Stromal cell of bone marrow (primary cell): ENCODE measurements around the gene KCNJ5.

Experiments used
- DNase-seq: peaks from one replicate; pipeline ENCODE4 v3.0.0-alpha.2; 2012; ENCODE audit warnings: low read depth

Gene KCNJ5

DNA sequence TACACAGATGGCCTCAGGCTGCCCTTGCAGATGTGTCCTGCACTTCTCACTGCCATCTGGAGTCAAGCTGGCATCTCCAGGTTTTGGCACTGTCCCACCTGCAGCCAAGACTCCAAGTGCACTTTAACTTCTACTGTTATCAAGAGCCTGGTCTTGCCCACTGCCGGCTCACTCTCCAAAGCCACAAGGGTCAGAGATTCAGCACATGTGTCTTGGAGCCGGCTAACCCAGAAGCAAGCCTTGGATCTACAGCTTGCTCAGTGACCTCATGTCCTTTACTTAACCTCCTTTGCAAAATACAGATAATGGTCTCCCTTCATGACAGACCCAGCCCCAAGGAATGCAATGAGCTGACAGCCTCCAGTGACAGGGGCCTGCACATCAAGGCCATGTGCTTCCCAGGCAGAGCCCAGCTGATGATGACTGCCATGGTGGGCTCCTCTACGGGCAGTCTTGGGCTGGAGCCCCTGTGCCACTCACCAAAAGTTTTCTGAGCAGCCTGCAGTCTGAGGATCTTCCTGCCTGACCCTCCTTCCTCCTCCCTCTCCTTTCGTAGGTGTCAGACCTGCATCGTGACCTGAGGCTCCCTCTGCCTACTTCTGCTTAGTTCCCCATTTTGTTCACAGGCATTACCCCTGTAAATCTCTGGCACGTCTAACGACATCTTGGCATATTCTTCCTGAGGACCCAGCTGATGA, 42.5 kb downstream of the KCNJ5 start:
- no peak for DNase-seq

DNA sequence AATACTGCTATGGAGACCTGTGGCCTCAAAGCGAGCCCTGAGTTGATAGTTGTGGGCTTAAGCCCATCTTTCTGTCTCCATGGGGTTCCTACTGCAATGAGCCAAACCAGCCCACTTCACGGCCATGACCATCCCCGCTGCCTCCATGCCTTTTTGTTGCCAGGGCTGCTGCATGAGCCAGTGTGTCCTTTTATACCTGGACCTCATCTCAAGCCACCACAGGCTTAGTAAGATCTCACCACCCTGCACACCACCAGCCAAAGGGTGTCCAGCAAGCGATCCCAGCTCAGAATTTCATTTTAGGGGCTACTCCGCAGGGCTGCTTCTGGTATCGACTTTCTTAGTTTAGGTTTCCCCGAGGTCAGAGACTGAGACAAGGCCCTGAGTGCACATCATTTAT, 43.2 kb downstream of the KCNJ5 start:
- DNase-seq: no peak

DNA sequence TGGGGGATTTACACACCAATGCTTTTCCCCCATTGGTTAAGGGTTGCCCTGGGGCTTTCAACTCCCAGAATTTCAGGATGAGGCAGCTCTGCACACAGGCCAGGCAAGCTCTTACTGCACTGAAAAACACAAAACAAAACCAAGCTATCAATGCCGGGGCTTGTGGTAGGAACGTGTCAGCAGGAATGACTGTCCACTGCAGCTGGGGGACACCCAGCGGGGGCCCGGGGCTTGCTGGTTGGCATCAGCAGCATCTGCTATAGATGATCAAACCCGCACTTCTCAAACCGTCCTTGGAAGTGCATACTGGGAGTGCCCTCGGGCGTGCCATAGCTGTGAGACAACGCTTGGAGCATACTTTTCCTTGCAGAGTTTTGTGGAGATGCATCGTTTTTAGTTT, 43.8 kb downstream of the KCNJ5 start:
- DNase-seq: no peak

DNA sequence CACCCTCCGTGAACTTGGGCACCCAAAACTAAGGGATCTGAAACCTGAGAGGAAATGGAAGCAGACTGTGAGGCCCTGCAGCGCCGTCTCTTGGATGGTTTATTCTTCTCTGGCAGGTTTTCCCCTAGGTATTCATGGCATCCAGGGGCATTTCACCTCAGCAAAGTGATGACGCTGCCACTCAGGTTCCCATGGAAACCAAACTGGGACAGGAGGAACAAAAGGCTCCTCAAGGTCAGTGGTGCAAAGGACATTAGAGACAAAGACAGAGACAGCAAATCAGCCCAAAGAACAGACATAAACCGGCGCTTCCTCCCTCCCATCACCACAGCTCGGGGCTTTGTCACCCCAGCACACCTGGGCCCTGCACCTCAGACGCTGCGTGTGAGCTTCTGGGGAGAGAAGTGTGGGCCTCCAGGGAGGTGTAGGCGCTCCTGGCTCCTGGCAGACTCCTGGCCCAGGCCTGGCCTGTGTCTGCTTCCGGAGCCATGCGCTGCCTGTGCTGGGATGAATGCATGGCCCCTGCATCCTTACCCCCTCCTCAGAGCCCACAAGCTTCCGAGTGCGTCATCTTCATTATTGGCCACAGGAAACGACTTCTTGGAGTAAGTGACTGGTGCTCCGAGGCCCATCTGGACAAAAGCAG, 45.6 kb downstream of the KCNJ5 start:
- DNase-seq: no peak

DNA sequence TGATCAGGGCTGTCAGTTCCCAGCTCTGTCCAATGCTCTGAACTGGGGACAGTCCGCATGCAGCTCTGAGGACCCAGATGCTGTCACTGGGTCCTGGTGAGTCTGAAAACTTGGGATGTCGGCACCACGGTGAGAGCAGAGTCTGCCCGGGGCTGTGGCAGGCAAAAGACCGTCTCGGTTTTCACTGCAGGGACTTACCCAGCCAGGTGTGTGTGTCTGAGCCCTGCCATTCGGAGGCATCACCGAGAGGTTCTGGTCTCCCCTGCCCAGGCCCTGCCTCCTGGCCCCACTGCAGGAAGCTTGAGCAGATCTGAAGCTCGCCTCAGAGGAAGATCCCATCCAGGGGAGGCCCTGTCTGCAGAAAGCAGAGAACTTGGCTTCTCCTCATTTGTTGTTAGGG, 46.3 kb downstream of the KCNJ5 start:
- no peak for DNase-seq

DNA sequence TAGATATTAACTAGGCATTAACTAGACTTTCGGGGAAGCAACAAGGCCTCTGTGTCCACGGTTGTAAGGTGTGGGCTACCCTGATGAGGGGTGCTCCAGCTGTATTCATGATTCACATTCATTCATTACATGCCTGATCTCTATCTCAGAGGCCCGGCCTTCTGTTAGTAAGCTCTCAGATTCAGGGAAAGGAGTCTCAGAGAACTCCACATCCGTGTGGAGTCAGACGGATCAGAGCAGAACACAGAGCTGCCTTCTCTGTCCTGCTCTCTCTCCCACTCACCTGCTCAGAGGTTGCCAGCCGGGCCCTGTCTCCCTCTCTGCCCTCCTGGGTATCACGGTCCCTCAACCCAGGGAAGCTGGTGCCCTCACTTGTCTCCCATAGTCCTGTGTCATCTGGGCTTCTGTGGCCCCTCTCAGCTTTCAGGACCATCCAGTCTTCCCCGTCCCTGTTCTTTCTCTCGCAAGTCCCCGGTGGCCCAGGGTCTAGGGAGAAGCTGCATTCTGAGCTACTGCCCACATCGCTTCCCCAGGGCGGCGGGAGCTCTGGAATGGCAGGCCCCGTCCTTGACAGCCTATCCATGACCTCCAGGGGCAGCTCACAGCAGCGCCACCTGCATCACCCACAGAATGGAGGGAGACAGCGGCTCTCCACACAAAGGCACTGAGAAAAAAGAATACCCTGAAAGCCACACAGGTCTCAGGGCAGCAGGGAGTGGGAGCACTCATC, 47.2 kb downstream of the KCNJ5 start:
- no peak for DNase-seq

DNA sequence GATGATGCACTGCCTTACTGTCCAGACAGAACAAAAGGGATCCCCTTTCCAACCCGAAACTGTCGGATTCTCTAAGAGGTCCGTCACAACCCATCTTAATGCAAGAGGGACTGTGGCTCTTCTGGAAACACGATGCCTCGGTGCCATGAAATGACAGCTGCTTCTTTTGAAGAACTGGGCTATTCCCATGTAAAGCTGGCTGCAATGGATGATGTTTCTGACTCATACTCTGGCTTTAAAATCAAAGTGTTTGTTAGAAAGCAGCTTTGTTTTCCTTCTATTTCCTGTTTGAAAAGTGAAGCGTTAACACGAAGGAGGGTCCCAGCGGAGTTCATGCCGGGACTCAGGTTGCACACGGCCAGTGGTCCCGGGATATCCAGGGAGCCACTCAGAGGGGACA, 48.4 kb downstream of the KCNJ5 start:
- DNase-seq: no peak

DNA sequence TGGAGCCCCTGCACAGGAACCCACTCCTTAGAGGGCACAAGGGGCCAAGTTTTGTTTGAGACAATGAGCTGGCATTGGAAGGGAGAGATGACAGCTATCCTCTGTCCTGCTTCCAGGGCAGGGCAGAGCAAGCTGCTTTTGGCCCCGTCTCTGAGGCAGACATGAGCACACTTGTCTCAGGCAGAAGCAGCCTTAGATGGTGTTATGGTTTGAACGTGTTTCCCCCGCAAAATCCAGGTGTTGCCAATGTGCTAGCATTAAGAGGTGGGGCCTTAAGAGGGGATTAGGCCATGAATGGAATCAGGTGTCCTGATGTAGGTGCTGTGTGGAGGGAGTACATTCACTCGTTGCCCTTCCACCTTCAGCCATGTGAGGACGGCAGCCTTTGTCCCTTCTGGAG, 49.0 kb downstream of the KCNJ5 start:
- DNase-seq: no peak

DNA sequence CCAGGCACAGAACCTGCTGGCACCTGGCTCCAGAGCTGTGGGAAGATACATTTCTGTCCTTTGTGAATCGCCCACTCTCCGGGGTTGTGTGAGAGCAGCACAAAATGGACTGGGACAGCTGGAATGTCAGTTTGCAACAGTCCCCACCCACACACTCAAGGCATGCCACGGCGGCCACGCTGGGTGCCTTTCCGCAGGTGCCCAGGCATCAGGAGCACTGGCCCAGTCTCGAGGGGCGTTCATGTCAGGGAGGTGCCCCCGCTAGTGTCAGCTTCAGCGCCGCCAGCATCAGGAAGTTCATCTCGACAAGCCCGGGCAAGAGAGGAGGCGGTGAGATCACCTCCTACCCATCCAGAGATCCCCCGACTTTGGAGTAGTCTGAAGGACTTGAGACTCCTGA, 49.4 kb downstream of the KCNJ5 start:
- no peak for DNase-seq

DNA sequence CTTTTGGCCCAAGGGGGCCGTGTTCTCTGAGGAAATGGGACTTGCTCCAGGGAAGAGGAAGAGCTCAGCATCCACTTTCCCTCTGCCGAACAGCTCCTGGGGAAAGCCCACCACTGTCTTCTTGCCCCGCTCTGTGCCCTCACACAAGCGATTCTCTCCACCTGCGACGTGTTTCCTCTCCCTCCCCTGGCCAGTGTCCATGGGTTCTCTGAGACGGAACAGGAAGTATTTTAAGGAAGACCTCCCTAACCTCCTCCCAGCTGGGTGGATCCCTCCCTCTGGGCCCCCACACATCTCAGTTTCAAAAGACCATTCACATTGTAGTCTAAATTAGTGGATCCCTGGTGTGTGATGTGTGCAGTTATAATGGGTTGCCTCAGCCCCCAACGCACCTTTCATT, 50.0 kb downstream of the KCNJ5 start:
- no peak for DNase-seq

DNA sequence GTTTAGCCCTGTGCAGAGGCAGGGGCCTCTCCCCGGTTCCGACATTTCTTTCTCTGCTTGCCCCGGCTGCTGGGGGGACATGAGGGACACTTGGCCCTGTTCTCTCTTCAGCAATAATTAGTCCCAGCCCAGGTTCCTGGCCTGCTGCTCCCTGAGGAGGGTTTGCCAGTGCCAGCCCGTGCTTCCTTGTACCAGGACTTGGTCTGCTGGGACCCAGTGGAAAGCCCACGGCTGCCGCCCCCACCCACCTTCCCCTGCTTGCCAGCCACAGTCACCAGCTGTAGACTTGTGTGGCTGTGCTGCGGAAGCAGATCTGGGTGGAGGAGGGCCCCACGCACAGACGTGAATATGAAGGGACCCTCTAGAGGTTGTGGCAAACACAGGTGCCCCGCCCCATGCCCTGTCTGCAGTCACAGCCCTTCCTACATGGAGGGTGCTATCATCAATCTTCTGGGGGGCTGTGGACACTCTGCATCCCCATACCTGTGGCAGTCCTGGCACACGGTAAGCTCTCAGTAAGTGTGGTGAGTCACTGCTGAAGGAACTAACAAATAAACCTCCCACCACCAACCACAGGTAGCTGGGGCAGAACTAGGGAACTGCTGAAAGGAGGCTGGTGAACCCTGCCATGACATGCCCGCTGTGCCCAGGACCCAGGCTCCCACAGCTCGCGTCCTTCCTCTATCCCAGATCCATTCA, 50.6 kb downstream of the KCNJ5 start:
- DNase-seq: no peak

DNA sequence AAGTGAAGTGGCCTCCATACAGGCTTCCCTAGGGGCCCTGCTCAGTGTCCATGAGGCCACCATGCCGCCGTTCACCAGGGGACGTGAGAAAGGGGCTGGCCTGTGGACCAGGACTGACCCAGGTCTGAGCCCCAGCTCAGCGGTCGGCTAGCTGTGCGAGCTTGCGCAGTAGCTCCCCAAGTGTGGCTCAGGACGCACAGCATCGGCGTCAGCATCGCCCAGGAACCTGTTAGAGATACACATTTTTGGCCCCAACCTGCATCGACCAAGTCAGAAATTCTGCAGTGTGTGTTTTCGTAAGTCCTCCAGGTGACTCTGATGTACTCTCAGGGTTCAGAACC, 51.1 kb downstream of the KCNJ5 start:
- DNase-seq: no peak

DNA sequence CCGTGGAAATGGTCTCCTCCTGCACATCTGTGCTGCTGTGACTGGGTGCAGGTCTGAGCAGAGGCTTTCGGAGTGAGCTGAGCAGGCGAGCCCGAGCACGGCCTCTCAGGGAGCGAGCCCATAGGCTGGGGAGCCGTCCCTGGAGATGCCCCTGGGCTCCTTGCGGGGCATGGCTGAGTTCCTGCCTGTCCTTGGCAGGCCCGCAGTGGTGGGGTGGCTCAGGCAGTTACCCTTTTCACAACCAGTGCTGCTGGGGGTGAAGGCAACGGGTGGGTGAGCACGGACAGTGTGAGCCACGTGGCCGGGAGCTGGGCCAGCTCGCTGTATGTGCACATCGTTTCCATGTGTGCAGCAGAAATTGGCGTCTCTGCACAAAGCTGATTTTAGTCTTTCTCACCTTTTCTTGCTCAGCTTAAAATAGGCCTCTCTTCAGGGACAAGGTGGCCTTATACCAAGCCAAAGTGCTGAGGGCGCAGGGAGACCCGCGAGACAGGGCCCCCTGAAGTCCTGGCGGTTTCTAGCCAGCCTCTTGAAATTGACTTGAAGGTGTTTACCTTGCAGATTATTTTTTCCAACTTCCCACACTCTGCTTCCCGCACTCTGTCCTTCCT, 51.8 kb downstream of the KCNJ5 start, which contains the start of gene TP53AIP1:
Gene TP53AIP1, minus strand, starts transcription at position 55 of the 611 bp plus-strand sequence. CDS start 5,053 bp downstream, outside the sequence.
- DNase-seq: no peak

DNA sequence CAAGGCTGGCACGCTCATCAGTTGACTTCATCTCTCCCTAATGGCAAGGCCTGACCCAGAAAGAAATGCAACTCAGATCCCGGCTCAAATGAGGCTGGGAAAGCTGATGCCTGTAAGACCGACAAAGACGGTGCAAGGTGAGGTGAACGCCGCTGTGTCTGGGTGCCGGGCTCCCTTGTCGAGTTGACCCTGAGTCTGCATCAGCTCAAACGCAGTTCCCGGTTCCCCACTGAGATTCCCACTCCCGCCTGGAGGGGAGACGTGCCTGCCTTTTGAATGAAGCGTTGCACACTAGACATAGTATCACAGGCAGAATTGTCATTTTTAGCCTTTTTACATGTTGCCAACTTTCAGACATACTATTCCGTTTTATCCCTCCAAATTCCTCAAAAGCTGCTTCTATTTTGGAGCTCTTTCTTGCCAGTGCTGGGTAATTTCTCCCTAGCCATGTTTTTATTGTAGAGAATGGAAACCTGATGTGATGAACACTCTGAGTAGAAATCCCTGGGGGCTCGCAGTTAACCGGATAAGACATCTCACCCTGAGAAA, 52.3 kb downstream of the KCNJ5 start:
- no peak for DNase-seq

DNA sequence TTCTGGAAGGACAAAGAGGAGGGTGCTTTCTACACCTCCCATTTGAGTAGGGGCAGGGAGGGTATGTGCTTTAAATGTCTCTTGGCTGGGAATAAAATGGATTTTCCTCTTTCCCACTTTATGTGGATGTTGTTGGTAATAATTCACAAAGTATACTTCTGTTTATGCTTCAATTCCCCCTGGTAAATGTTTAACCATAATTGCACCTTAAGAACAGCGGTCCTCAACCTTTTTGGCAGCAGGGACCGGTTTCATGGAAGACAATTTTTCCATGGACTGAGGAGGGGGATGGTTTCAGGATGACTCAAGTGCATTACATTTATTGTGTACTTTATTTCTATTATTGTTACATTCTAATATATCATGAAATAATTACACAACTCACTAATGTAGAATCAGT, 55.5 kb downstream of the KCNJ5 start:
- DNase-seq: no peak

DNA sequence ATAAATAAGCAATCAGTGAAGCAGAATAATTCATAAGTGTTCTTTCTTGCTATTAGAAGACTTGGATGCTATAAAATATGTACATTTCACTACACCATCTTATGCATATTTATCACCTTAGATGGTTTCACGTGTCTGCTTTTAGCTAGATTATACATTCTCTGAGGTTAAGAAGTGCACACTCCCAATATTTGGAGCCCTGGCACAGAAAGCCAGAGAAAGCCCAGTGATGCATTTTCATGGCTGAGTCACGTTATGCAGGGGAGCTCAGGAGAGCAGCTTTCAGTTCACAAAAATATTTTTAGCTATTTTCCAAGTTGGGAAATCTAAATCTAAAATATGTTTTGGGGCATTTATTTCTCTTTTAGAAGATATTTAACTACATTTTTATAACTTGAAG, 56.6 kb downstream of the KCNJ5 start:
- DNase-seq: no peak

DNA sequence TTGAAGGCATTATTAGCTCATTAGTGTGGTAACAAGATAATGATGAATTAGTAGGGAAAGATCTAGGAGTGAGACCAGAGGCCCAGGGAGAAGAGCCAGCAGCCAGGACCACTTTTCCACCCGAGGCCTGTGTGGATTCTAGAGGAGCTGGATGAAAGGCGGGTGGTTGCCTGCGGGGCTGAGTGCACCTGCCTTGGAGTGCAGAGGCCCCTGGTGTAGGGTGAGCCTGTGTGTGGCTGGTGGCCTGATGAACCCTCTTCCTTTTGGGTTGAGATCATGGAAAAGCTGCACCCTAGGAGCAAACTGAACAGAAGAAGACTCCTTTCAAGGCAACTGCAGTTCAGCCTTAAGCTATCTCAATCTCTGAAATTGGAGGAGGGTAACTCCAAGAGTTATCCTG, 57.4 kb downstream of the KCNJ5 start:
- no peak for DNase-seq

DNA sequence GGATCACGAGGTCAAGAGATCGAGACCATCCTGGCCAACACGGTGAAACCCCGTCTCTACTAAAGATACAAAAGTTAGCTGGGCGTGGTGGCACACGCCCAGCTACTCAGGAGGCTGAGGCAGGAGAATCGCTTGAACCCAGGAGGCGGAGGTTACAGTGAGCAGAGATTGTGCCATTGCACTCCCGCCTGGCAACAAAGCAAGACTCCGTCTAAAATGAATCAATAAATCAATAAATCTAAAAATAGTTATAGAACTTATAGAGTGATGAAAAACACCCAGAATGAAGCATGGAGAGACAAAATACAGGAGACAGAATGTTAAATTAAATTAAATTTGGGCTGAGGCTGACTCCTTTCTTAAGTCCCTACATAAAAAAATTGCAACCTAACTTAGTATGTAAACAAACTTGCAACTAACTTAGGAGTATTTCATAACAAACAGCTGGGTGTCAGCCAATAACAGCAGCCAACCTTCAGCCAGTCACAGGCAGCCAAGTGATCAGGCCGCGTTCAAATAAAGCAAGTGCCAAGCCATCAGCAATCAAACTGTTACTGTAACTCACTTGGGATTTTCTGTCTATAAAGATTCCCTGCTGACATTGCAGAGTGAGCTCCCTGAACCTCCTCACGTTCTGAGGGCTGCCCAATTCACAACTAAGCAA, 58.8 kb downstream of the KCNJ5 start:
- no peak for DNase-seq

DNA sequence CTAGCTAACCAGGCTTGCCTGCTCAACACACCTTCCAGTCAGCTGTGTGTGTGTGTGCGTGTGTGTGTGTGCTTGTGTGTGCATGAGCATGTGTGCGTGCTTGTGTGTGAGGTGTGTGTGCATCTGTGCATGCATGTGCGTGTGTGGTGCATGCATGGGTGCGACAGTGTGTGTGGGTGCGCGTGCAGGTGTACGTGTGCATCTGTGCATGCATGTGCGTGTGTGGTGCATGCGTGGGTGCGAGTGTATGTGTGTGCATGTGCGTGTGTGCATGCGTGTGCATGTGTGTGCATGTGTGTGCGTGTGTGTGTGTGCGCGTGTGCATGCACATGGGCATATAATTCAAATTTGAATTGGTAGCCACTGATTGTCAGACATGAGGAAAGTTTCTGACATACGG, 62.0 kb downstream of the KCNJ5 start:
- no peak for DNase-seq

DNA sequence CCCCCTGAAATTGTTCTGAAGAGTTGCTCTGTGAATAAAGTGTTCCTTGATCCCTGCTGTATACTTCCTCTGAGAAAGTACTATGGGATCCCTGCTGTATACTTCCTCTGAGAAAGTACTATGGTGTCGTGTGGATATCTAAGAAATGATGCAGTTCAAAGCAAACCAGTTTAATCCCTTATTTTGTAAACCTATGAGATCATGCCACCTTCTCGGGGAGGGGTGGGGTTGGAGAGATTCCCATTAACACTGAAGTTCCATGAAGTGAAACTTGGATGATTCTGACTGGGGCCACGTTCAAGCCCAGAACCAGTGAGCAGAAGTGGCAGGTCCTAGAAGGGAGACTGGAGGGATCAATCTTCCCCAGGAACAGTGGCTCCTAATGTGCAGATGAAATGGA, 64.5 kb downstream of the KCNJ5 start:
- DNase-seq: no peak

DNA sequence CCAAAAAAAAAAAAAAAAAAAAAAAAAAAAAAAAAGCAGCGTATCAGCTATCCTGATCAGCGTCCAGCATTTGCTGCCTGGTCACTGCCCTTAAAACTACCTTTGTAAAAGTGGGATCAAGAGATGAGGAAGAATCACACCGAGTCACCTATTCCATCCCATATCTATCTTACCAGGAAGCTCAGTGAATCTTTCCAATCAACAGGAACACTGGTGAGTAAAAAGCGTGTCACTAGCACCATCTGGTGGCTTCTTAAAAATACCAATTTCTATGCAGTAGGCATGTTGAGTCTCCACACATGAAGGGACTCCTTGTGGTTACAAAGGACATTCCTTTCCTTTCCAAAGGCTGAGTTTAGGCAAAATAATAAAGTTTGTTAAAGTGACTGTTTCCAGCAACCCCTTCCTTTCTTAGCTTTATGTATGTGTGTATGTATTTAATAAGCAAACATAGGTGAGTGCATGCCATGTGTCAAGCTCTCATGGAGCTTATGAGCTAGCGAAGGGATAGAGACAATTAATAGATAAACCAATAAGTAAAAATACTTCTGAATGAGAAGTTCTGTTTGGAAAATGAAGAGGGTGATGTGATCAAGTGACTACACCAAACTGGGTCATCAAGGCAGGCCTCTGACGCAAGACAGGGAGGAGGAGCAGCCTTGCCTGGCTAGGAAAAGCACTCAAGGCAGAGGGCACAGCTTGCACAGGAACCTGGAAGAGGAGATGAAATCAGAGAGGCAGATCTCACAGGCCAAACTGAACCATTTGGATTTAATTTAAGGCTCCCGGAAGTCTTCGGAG, 65.4 kb downstream of the KCNJ5 start:
- peak; percentile 45 for DNase-seq
